RWPE1 (cell line): ENCODE results near the gene TXNL4B.
A peak's percentile ranks its signal among the peaks of the same experiment; 100 is the strongest.

ENCODE experiments used
- CTCF ChIA-PET: fragments of 350-600 bp; sonication (Branson Sonifier 250); formaldehyde crosslinking; extraction: SDS; loops from one replicate; lab custom pipeline; 2021; lab: Yijun Ruan, JAX
- POLR2A ChIA-PET: fragments of 400-600 bp; formaldehyde crosslinking; extraction: SDS; loops from one replicate; lab custom pipeline; 2020; ENCODE audit warnings: antibody characterized with exemption; ENCODE audit not compliant: low non-redundant PET; lab: Yijun Ruan, JAX
- DNase-seq: peaks from one replicate; pipeline ENCODE4 v3.0.0; 2012; ENCODE audit warnings: low spot score
- H3K27ac ChIP-seq: fragments of 450-650 bp; 2 replicates; pipeline ENCODE4 v1.5.1; 2017
- CTCF ChIP-seq: fragments of 450-650 bp; conservative IDR thresholded peaks from 2 replicates; pipeline ENCODE4 v1.5.1; 2017; ENCODE audit warnings: low read depth, mild to moderate bottlenecking

TXNL4B gene

DNA sequence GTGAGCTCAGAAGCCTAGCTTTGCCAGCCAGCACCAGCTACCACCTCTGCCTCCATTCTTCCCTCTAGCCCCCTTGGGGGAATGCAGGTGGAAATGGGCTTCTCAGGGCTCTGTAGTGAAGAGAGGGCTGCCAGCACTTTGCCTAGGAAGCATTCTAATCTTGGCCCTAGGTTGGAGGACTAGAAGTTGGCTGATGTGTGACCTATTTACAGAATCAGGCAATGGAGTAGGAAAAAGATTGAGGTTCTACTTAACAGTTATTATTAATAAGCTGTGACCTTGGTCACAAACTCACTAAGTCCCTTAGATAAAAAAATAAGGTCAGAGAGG, 20.2 kb upstream of the TXNL4B start:
- POLR2A ChIA-PET: no interaction called here
- H3K27ac ChIP-seq: peak overlapping the region; percentile 40; the same call in 1 of the 2 replicates
- no peak for DNase-seq
- no peak for TF ChIP-seq CTCF
- CTCF ChIA-PET: no interaction called here

DNA sequence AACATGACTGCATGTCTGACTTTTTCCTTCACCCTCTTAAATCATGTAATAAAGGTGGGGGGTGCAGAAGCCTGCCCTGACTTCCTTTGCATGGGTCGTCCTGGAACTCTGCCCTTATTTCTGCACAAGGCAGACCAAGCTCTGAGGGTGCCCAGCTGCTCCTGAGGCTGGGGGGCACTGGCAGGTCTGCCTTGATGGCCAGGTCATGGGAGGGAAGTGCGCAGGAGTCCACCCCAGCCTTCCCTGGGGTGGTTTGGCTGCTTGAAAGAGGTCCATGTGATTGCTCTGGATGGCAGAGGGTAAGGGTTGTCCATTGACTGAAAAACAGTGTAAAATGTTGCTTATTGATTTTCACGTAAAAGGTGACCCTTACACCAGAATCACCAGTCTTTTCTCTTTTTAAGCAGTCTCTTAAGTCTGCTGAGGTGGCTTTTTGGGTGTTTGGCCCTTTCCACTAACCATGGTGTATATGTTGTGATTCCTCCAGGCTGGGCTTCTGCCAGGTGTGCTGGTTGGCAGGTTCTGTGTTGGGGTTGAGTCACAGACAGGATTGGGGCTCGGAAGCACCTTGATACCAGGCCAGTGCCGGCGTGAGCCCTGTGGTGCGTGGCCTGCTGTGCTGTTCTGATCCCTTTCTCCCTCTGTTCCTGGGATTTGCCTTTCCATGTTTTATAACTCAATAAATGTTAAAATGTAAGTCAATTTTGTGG, 19.6 kb upstream of the TXNL4B start:
- ChIA-PET POLR2A (no interaction called here), CTCF (no interaction called here)
- peak; percentile 13 for DNase-seq
- peak overlapping the region; percentile 40; the same call in 1 of the 2 replicates for H3K27ac ChIP-seq
- TF ChIP-seq CTCF: no peak

DNA sequence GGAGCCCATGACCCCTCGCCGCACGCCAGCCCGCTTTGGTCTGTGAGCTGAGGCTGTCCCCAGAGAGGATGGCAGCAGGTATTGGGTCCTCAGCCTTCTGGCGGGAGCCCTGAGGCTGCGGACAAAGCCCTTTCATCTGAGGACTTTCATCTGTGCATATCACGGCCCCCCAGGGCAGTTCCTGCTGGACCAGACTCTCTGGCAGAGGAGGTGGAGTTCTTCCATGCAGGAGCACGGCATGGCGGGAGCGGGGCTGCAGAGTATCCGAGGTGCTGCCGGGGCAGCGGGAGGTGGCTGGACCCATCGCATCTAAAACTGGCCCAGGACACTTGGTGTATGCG, 19.0 kb upstream of the TXNL4B start:
- ChIA-PET POLR2A (no interaction called here), CTCF (no interaction called here)
- DNase-seq: no peak
- TF ChIP-seq CTCF: no peak
- no peak overlapping the region; the same call in 1 of the 2 replicates for H3K27ac ChIP-seq

GRCh38 chr16:72111657-72112451, 18.4 kb upstream of the TXNL4B start:
- ChIA-PET POLR2A (no interaction called here), CTCF (interaction anchor here (0.6 to 0.7 kb wide), 2 partner anchors 12 to 766 kb away, joined by 3 read pairs; no protein-coding TSS in a partner anchor)
- TF ChIP-seq CTCF: no peak
- peak; percentile 25 for DNase-seq
- H3K27ac ChIP-seq: no peak overlapping the region; the same call in 1 of the 2 replicates

DNA sequence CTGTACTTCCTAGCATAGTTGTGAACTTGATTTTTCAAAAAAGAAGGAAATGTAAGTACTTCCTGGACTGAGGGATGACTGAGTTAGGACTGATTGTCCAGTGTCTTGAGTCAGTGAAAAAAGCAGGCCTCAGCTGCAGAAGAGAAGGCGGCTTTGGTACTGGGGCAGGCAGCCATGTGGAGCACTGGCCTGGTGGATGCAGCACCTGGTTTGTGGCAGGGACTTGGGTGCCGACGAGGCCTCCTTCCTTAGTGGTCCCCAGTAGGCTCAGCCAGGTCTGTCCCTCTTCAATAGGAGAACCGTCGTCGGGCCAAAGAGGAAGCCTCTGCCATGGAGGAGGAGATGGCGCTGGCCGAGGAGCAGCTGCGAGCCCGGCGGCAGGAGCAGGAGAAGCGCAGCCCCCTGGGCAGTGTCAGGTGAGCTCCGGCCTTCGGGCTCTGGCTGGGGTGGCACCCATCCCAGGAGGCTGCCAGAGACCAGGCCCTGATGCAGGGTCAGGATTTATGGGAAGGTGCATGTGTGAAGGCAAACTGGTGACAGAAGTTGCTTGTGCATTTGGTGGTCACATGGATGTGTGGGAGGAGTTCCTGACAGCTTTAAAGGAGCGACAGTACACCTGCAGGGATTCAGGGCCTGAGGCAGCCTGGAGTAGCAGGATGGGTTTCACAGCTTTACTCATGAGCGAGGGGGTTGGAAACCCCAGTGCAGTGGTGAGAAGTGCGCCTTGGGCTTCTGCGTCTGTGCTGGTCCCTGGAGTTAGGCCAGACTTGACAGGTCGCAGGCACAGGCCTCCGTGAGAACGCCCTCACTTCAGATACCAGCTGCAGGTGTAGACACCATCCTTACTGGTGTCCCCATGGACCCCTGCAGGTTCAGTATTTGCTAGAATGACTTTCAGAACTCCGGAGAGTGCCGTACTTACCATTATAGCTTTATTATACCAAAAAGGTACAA, 17.5 kb upstream of the TXNL4B start:
- ChIA-PET POLR2A (no interaction called here), CTCF (interaction anchor here (0.6 to 0.7 kb wide), 2 partner anchors 12 to 767 kb away, joined by 3 read pairs; no protein-coding TSS in a partner anchor)
- TF ChIP-seq CTCF: no peak

More for the DNA sequence above, 17.5 kb upstream of the TXNL4B start:
- DNase-seq: no peak
- H3K27ac ChIP-seq: no peak overlapping the region
